ENCODE measurements around the gene DPP6. TPM values are rescaled to one million over a fixed set of nuclear protein-coding genes. Genes with fewer than 3 reads are reported as not detected.

DPP6 gene
- total and polyA plus RNA-seq, 9 of the 15 experiments (the other 6 are each of a cell fraction or from before 2014, with no cell fraction given) = not detected

GRCh38 chr7:154651501-154651900, 599.3 kb downstream of the DPP6 start (continued):
- no peak for TF ChIP-seq RREB1 (CRISPR knock-in tag; IDR thresholded peaks at IDR 0.05)
- no peak for TF ChIP-seq TBP (optimal IDR thresholded peaks at IDR 0.05; ENCODE audit: low read depth, low read length)

- BruUV-seq (replicated peaks) = no TSS peak
- TF ChIP-seq, protein P1, sequence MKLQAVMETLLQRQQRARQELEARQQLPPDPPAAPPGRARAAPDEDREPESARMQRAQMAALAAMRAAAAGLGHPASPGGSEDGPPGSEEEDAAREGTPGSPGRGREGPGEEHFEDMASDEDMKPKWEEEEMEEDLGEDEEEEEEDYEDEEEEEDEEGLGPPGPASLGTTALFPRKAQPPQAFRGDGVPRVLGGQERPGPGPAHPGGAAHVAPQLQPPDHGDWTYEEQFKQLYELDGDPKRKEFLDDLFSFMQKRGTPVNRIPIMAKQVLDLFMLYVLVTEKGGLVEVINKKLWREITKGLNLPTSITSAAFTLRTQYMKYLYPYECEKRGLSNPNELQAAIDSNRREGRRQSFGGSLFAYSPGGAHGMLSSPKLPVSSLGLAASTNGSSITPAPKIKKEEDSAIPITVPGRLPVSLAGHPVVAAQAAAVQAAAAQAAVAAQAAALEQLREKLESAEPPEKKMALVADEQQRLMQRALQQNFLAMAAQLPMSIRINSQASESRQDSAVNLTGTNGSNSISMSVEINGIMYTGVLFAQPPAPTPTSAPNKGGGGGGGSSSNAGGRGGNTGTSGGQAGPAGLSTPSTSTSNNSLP (IDR thresholded peaks at IDR 0.05; ENCODE audit: borderline replicate concordance, low read depth, low read length) = no peak
- TF ChIP-seq ARID3B (CRISPR knock-in tag; IDR thresholded peaks at IDR 0.05; ENCODE audit: borderline replicate concordance) = no peak
- TF ChIP-seq RBM17 (IDR thresholded peaks at IDR 0.05; ENCODE audit: borderline replicate concordance, low read depth, low read length) = no peak
- no peak for TF ChIP-seq PREB (CRISPR knock-in tag; IDR thresholded peaks at IDR 0.05)
- TF ChIP-seq, protein P2, sequence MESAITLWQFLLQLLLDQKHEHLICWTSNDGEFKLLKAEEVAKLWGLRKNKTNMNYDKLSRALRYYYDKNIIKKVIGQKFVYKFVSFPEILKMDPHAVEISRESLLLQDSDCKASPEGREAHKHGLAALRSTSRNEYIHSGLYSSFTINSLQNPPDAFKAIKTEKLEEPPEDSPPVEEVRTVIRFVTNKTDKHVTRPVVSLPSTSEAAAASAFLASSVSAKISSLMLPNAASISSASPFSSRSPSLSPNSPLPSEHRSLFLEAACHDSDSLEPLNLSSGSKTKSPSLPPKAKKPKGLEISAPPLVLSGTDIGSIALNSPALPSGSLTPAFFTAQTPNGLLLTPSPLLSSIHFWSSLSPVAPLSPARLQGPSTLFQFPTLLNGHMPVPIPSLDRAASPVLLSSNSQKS (CRISPR knock-in tag; IDR thresholded peaks at IDR 0.05) = no peak
Measured at GRCh38 chr7:154652564-154652963, 600.4 kb downstream of the DPP6 start.

More at GRCh38 chr7:154652564-154652963, 600.4 kb downstream of the DPP6 start:
- H3K27me3 ChIP-seq (ENCODE audit: control insufficient read depth in 2 of 2, insufficient read depth in 2 of 2, low read length in 2 of 2) = peaks cover 20 to 52% of the 10 kb centered on the region in 2 experiments
- in situ Hi-C loops (cut with MboI) = no loop called here
- no peaks in the 10 kb centered on the region for H3K79me2 ChIP-seq (ENCODE audit: control insufficient read depth, insufficient read depth, low read length)
- no peaks in the 10 kb centered on the region for H4K20me1 ChIP-seq (replicated peaks; ENCODE audit: control insufficient read depth, insufficient read depth, low read length)
- CTCF ChIA-PET (ENCODE audit: low intra/inter-chr PET ratio) = no interaction called here
- H3K4me1 ChIP-seq (replicated peaks in 1 of 2; ENCODE audit: control insufficient read depth in 2 of 2, insufficient read depth in 2 of 2, low read length in 2 of 2) = peaks cover 2 to 10% of the 10 kb centered on the region in 2 experiments; a peak in 3 of 5 replicates
- POLR2A ChIA-PET = interaction anchor here (1.4 kb wide), 1 partner anchor 12 kb away, joined by 3 read pairs; no protein-coding TSS in a partner anchor
- H2AFZ ChIP-seq (ENCODE audit: low read depth, low read length) = peak overlapping the region; percentile 54; the same call in 1 of the 2 replicates
- no peak overlapping the region for H3K4me2 ChIP-seq (ENCODE audit: insufficient read depth, low read length)
- no peaks in the 10 kb centered on the region for H3K36me3 ChIP-seq (ENCODE audit: control insufficient read depth, insufficient read depth, low read length)
- H3K27ac ChIP-seq (ENCODE audit: extremely low read depth, low read depth, low read length) = no peak overlapping the region
- H3K9me3 ChIP-seq (replicated peaks; ENCODE audit: control insufficient read depth, insufficient read depth, low read depth, low read length) = no peaks in the 10 kb centered on the region
- peak; percentile 52 for FAIRE-seq
- no peak for DNase-seq (ENCODE audit: extremely low read depth in 1 of 4, low spot score in 3 of 4)
- peaks cover 3% of the 10 kb centered on the region for H3K9me1 ChIP-seq (ENCODE audit: control insufficient read depth, insufficient read depth, low read length)
- H3K9ac ChIP-seq (ENCODE audit: insufficient read depth in 1 of 2, low read depth in 2 of 2, low read length in 2 of 2) = no peak overlapping the region
- intact Hi-C loops (cut with micrococcal nuclease) = no loop called here
- 11% methylated on average over 9 of the region's 9 CpGs for WGBS (ENCODE audit: insufficient coverage, low coverage, missing lambda C conversion rate)
- ATAC-seq = 0 out of 3 replicates have a peak, but pooled peaks have one; percentile 22
- no peak overlapping the region for H3K4me3 ChIP-seq
